Measurements from ENCODE around the gene NOCT. TPM values are rescaled to one million over a fixed set of nuclear protein-coding genes. Genes with fewer than 3 reads are reported as not detected.
"Not testable (repeated sequence)": the region's sequence is repeated elsewhere in the genome, so short reads cannot be mapped to it uniquely, and the experiment has no call there.

The NOCT gene
- total RNA-seq, 6 experiments from 2014 or later, result 16.7 to 23.5 (median 18.3) TPM

GRCh38 chr4:139005774-139006173, 9.8 kb upstream of the NOCT start:
- H3K27me3 Mint-ChIP-seq (ENCODE audit: insufficient read depth), result peaks cover 1% of the 10 kb centered on the region
- peaks cover 7% of the 10 kb centered on the region for H3K9me3 Mint-ChIP-seq
- TF ChIP-seq CTCF (IDR thresholded peaks at IDR 0.05), result no peak
- no peak overlapping the region for H3K27ac Mint-ChIP-seq
- no peaks in the 10 kb centered on the region for H3K4me1 Mint-ChIP-seq (ENCODE audit: low read depth)
- no peak overlapping the region for H3K4me3 Mint-ChIP-seq
- DNase-seq, result no peak
- no peaks in the 10 kb centered on the region for H3K36me3 Mint-ChIP-seq (ENCODE audit: low read depth)

GRCh38 chr4:139007640-139008039, 7.9 kb upstream of the NOCT start:
- TF ChIP-seq CTCF (IDR thresholded peaks at IDR 0.05), result no peak
- H3K27me3 Mint-ChIP-seq (ENCODE audit: insufficient read depth), result peaks cover 1% of the 10 kb centered on the region
- no peaks in the 10 kb centered on the region for H3K36me3 Mint-ChIP-seq (ENCODE audit: low read depth)
- H3K4me1 Mint-ChIP-seq (ENCODE audit: low read depth), result no peaks in the 10 kb centered on the region
- H3K27ac Mint-ChIP-seq, result no peak overlapping the region
- H3K4me3 Mint-ChIP-seq, result no peak overlapping the region
- peaks cover 7% of the 10 kb centered on the region for H3K9me3 Mint-ChIP-seq
- DNase-seq, result no peak

GRCh38 chr4:139008278-139008677, 7.3 kb upstream of the NOCT start:
- H3K27me3 Mint-ChIP-seq (ENCODE audit: insufficient read depth); H3K36me3 Mint-ChIP-seq (ENCODE audit: low read depth): not testable (repeated sequence)

GRCh38 chr4:139009702-139010101, 5.9 kb upstream of the NOCT start:
- H3K27me3 Mint-ChIP-seq (ENCODE audit: insufficient read depth), result peaks cover 1% of the 10 kb centered on the region; the same call in 1 of the 2 replicates
- H3K9me3 Mint-ChIP-seq, result peaks cover 7% of the 10 kb centered on the region
- H3K4me1 Mint-ChIP-seq (ENCODE audit: low read depth), result peaks cover 13% of the 10 kb centered on the region
- H3K27ac Mint-ChIP-seq, result no peak overlapping the region
- no peak for TF ChIP-seq CTCF (IDR thresholded peaks at IDR 0.05)
- DNase-seq, result no peak
- no peaks in the 10 kb centered on the region for H3K36me3 Mint-ChIP-seq (ENCODE audit: low read depth)
- H3K4me3 Mint-ChIP-seq, result no peak overlapping the region

More at GRCh38 chr4:139008278-139008677, 7.3 kb upstream of the NOCT start:
- H3K9me3 Mint-ChIP-seq; DNase-seq; H3K4me1 Mint-ChIP-seq (ENCODE audit: low read depth); H3K27ac Mint-ChIP-seq; H3K4me3 Mint-ChIP-seq: not testable (repeated sequence)

- Mint-ChIP-seq H3K27me3 (ENCODE audit: insufficient read depth) (peaks cover 5% of the 10 kb centered on the region), H3K4me3 (no peak overlapping the region)
These were observed 4.2 kb upstream of the NOCT start for GRCh38 chr4:139011225-139011950.

More at GRCh38 chr4:139011225-139011950, 4.2 kb upstream of the NOCT start:
- TF ChIP-seq CTCF (IDR thresholded peaks at IDR 0.05), result no peak
- DNase-seq, result no peak
- Mint-ChIP-seq H3K4me1 (ENCODE audit: low read depth) (peaks cover 20% of the 10 kb centered on the region), H3K36me3 (ENCODE audit: low read depth) (peaks cover 4% of the 10 kb centered on the region), H3K27ac (no peak overlapping the region), H3K9me3 (peaks cover 11% of the 10 kb centered on the region)
